G401 (cell line): Measurements from ENCODE around the gene GRAMD2B. TPM values are rescaled to one million over a fixed set of nuclear protein-coding genes. Genes with fewer than 3 reads are reported as not detected.

Source experiments
- total RNA-seq: library from RNA; depleted of rRNA; stranded (reverse); fragments of >200 nt; shearing (Covaris generic); gene quantifications from 2 replicates; pipeline ENCODE4 v1.2.3, GENCODE V29; 2014; rRNA removed

The GRAMD2B gene
- total RNA-seq, 1 experiment from 2014 or later: 3.7 TPM

Other genes with a start within 250 kb of the GRAMD2B start
- gene ALDH7A1, start 171.8 kb downstream of the GRAMD2B start, total RNA-seq: 120 and 146 TPM in 2 replicates
- 42.7 and 50.5 TPM in 2 replicates for gene PHAX, start 177.5 kb downstream of the GRAMD2B start, total RNA-seq